Transverse colon (tissue), 4 donors: ENCODE results near the gene ARMC2. TPM values are rescaled to one million over a fixed set of nuclear protein-coding genes. Genes with fewer than 3 reads are reported as not detected.
A peak's percentile ranks its signal among the peaks of the same experiment; 100 is the strongest.

ENCODE experiments used
- DNase-seq: peaks from one replicate; pipeline ENCODE4 v3.0.0-alpha.2; 2019
- H3K27ac ChIP-seq, 4 donors: fragments of 200-600 bp; sonication (generic); 2 replicates each; pipeline ENCODE4 v1.5.1; 2016 to 2018; ENCODE audit warnings: inconsistent platforms in 4 of 4
- H3K27me3 ChIP-seq: fragments of 200-600 bp; sonication (generic); 2 replicates; pipeline ENCODE4 v1.5.1; 2017; ENCODE audit warnings: inconsistent platforms
- H3K36me3 ChIP-seq, 4 donors: fragments of 200-600 bp; sonication (generic); 2 replicates each; pipeline ENCODE4 v1.5.1; 2017 to 2019; ENCODE audit warnings: inconsistent platforms in 4 of 4
- H3K4me1 ChIP-seq, 4 donors: fragments of 200-600 bp; sonication (generic); 2 replicates each; pipeline ENCODE4 v1.5.1; 2017 to 2020; ENCODE audit warnings: inconsistent platforms in 4 of 4
- H3K4me3 ChIP-seq, 4 donors: fragments of 200-600 bp; sonication (generic); 1 replicate in 1 of 4; 2 replicates in 3 of 4; pipeline versions ENCODE4 v1.5.1 to v1.6.1; 2017 to 2019; ENCODE audit warnings: inconsistent platforms in 4 of 4
- H3K9me3 ChIP-seq, 2 donors: fragments of 200-600 bp; sonication (generic); 2 replicates each; pipeline ENCODE4 v1.5.1; 2017 to 2019; ENCODE audit warnings: inconsistent platforms in 2 of 2
- CTCF ChIP-seq, 5 experiments: fragments of 200-600 bp in 3 of 5; fragments of 450-650 bp in 2 of 5; sonication (generic) in 3 of 5; IDR thresholded peaks; 1 replicate in 2 of 5; 2 replicates in 3 of 5; pipeline ENCODE4 v1.5.1; 2016 to 2017; ENCODE audit warnings: antibody characterized with exemption in 5 of 5, inconsistent platforms in 3 of 5, mild to moderate bottlenecking in 2 of 5, moderate library complexity in 1 of 5
- EP300 ChIP-seq: sonication (generic); formaldehyde crosslinking; IDR thresholded peaks from one replicate; pipeline ENCODE4 v1.6.1; 2017; ENCODE audit warnings: antibody characterized with exemption, low read depth
- POLR2A ChIP-seq: fragments of 450-650 bp; IDR thresholded peaks from one replicate; pipeline ENCODE4 v1.6.1; 2016; ENCODE audit warnings: antibody characterized with exemption, mild to moderate bottlenecking, moderate library complexity
- POLR2AphosphoS5 ChIP-seq, 3 donors: sonication (generic); formaldehyde crosslinking; IDR thresholded peaks; one replicate each; pipeline ENCODE4 v1.6.1; 2016; ENCODE audit warnings: antibody characterized with exemption in 3 of 3
- WGBS, 2 donors: methylation state at CpG; one replicate each; pipeline ENCODE4 v1.1.5; 2018; ENCODE audit warnings: low coverage in 1 of 2; 5-methylcytosine and 5-hydroxymethylcytosine counted together
- in situ Hi-C, 4 donors: fragments of 200-750 bp; cut with MboI; loops; one replicate each; pipeline versions ENCODE4 v1.15.0 to v1.15.1; 2017; ENCODE audit warnings: low sequenced_read_pairs in 3 of 4, low pct_ligation_motif_present in 1 of 4, low pct_unique_long_range_greater_than_20kb in 1 of 4
- intact Hi-C: fragments of 100-400 bp; cut with DNase I; formaldehyde crosslinking; loops from one replicate; pipeline ENCODE4 v1.15.1; 2023; ENCODE audit warnings: low total_unique reads
- total RNA-seq, 4 donors: library from RNA; depleted of rRNA; stranded (reverse); fragments of >200 nt; gene quantifications; one replicate each; pipeline ENCODE4 v1.1.0, GENCODE V29; 2016

ARMC2 gene
- total RNA-seq, 4 donors from 2014 or later, result 2.0 to 7.5 (median 3.0) TPM

DNA sequence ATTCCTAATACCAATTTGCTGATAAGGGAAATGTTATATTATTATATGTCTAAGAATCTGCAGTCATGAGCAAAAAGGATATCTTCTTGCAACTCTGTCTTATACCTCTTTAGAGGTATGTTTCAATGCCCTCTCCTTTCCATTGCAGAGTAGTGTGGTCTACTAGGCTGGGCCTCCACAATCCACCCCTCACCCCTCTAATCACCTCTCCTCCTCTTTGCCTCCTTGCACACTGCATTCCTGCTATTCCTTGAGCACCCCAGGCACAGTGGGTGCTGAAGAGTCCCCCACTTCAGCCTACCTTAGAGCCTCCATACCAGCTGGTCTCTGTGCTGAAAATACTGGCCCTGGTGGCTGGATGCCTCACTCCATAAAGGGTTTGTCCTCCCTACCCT lies 26.9 kb downstream of the ARMC2 start:
- TF ChIP-seq POLR2A, result no peak
- TF ChIP-seq POLR2AphosphoS5 (IDR thresholded peaks at IDR 0.05), result no peak
- no peak for TF ChIP-seq CTCF (IDR thresholded peaks at IDR 0.05)
- TF ChIP-seq EP300, result no peak
- in situ Hi-C loops, result no loop called here
- no peak for DNase-seq
- Histone ChIP-seq H3K27me3 (no peaks in the 10 kb centered on the region), H3K9me3 (no peaks in the 10 kb centered on the region), H3K4me1 (peaks cover 0 to 4% (median 1%) of the 10 kb centered on the region in 4 donors), H3K4me3 (no peak overlapping the region), H3K27ac (peak overlapping the region; percentile 41 to 77 (median 52)), H3K36me3 (no peaks in the 10 kb centered on the region)
- intact Hi-C loops, result no loop called here

- Histone ChIP-seq H3K27me3 (no peaks in the 10 kb centered on the region), H3K36me3 (no peaks in the 10 kb centered on the region), H3K4me1 (peaks cover 0 to 4% (median 1%) of the 10 kb centered on the region in 4 donors), H3K4me3 (no peak overlapping the region), H3K27ac (peak overlapping the region; percentile 51 to 67 (median 54)), H3K9me3 (no peaks in the 10 kb centered on the region)
- intact Hi-C loops (no loop called here), in situ Hi-C loops (no loop called here)
- peak; percentile 53 for DNase-seq
- 67 to 74% methylated on average over 4 to 7 of the region's 7 CpGs for WGBS, 2 donors
- peak in 1 of 3 donors; percentile 52 for TF ChIP-seq POLR2AphosphoS5 (IDR thresholded peaks at IDR 0.05)
- no peak for TF ChIP-seq EP300
Measured at GRCh38 chr6:108877046-108877751, 29.0 kb downstream of the ARMC2 start.

- no peaks in the 10 kb centered on the region for H3K9me3 ChIP-seq
- intact Hi-C loops, result no loop called here
Measured at GRCh38 chr6:108878942-108879341, 30.7 kb downstream of the ARMC2 start.

DNA sequence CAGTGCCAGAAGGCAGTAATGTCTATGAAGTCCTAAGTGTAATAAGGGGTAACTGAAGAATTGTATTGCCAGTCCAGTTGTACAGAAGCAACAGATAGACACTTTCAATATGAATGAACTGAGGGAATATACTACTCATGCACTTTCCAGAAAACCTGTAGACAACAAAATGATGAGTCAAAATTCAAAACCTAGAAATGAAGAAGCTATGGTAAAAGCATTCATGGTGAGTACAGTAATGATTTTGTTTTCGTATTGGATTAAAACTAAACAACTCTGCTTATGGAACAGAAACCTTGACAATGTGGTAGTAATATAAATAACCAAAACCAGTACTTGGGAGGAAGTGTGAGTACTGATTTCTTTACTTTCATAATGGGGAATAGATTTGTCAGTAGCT lies 35.0 kb downstream of the ARMC2 start:
- intact Hi-C loops (no loop called here), in situ Hi-C loops (no loop called here)
- Histone ChIP-seq H3K27ac (peak overlapping the region in 1 of 4 donors; percentile 7), H3K27me3 (no peaks in the 10 kb centered on the region), H3K9me3 (no peaks in the 10 kb centered on the region), H3K4me1 (no peaks in the 10 kb centered on the region), H3K36me3 (no peaks in the 10 kb centered on the region), H3K4me3 (no peak overlapping the region)
- 65 to 69% methylated on average over 1 of the region's 1 CpG for WGBS, 2 donors
- TF ChIP-seq CTCF (IDR thresholded peaks at IDR 0.05) (no peak), POLR2AphosphoS5 (IDR thresholded peaks at IDR 0.05) (no peak), EP300 (no peak)
- no peak for DNase-seq

More at GRCh38 chr6:108878942-108879341, 30.7 kb downstream of the ARMC2 start:
- no peak for DNase-seq
- Histone ChIP-seq H3K4me3 (no peak overlapping the region), H3K27ac (no peak overlapping the region), H3K4me1 (peaks cover 0 to 4% (median 1%) of the 10 kb centered on the region in 4 donors), H3K27me3 (no peaks in the 10 kb centered on the region), H3K36me3 (no peaks in the 10 kb centered on the region)
- in situ Hi-C loops, result no loop called here
- WGBS, 2 donors, result 98 to 100% methylated on average over 2 of the region's 2 CpGs
- TF ChIP-seq POLR2A (no peak), EP300 (no peak), CTCF (IDR thresholded peaks at IDR 0.05) (no peak), POLR2AphosphoS5 (IDR thresholded peaks at IDR 0.05) (no peak)
